DOHH2 (cell line): ENCODE data around the gene CYB5B.

ENCODE experiments used
- EZH2phosphoT487 ChIP-seq: fragments of 200-600 bp; sonication (generic); IDR thresholded peaks from 2 replicates; pipeline ENCODE4 v1.6.1; 2017; ENCODE audit warnings: borderline replicate concordance, mild to moderate bottlenecking, antibody characterized with exemption, low read length, moderate library complexity, mixed read lengths
- TF ChIP-seq, protein P1 (sequence below): fragments of 200-600 bp; sonication (generic); IDR thresholded peaks from one replicate; pipeline ENCODE4 v1.5.1; 2014; ENCODE audit warnings: antibody characterized with exemption, mild to moderate bottlenecking, low read depth, low read length; ENCODE audit not compliant: poor library complexity, severe bottlenecking

DNA sequence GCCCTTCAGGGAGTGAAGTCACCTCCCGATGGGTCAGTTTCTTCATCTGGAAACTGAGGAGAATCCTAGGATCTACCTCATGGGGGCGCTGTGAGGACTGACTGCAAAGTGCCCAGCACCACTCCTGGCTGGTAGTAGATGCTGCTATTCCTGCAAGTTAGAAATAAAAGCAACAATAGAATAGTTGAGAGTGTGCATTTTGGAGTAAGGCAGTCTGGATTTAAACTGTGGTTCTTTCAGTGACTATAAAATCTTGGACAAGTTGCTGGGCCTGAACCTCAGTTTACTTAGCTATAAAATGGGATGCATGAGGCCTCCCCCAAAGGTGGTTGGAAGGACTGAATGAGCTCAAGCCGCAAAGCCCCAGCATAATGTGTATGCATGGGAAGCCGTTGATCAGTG is 70.6 kb downstream of the CYB5B start:
- TF ChIP-seq, protein P1, sequence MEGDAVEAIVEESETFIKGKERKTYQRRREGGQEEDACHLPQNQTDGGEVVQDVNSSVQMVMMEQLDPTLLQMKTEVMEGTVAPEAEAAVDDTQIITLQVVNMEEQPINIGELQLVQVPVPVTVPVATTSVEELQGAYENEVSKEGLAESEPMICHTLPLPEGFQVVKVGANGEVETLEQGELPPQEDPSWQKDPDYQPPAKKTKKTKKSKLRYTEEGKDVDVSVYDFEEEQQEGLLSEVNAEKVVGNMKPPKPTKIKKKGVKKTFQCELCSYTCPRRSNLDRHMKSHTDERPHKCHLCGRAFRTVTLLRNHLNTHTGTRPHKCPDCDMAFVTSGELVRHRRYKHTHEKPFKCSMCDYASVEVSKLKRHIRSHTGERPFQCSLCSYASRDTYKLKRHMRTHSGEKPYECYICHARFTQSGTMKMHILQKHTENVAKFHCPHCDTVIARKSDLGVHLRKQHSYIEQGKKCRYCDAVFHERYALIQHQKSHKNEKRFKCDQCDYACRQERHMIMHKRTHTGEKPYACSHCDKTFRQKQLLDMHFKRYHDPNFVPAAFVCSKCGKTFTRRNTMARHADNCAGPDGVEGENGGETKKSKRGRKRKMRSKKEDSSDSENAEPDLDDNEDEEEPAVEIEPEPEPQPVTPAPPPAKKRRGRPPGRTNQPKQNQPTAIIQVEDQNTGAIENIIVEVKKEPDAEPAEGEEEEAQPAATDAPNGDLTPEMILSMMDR = peak; percentile 70
- TF ChIP-seq EZH2phosphoT487 = no peak
